ENCODE measurements around the gene ITGA2B.

Gene ITGA2B

DNA sequence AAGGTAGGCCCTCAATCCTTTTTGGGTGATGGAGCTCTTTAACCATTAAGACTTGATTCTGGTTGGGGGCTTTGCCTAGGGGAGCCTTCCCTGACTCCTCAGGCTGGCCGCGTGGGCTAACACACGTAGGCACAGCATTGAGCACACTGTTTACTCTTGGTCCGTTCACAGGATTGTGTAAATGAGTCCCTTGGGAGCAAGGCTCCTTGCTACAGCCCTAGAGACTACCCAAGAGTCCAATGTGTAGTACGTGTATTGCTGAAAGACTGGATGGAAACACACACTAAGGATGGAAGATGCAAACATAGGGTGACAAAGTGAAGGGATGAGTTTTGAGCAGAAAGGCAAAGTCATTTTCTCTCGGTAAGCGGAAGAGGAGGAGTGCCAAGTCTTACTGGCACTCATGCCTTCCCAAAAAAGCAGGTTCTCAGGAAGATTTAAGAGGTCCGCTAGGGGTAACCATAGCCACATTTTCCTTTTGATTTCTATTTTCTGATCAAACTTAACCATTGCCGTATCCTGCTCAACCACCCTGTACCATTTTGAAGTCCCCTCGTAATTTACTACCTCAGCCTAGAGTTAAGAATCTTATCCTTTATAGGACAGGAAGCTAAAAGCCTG lies 911 bp upstream of the ITGA2B start:
- DNase-seq (ENCODE audit: low read depth, low spot score) = no peak
- TF ChIP-seq, protein P1, sequence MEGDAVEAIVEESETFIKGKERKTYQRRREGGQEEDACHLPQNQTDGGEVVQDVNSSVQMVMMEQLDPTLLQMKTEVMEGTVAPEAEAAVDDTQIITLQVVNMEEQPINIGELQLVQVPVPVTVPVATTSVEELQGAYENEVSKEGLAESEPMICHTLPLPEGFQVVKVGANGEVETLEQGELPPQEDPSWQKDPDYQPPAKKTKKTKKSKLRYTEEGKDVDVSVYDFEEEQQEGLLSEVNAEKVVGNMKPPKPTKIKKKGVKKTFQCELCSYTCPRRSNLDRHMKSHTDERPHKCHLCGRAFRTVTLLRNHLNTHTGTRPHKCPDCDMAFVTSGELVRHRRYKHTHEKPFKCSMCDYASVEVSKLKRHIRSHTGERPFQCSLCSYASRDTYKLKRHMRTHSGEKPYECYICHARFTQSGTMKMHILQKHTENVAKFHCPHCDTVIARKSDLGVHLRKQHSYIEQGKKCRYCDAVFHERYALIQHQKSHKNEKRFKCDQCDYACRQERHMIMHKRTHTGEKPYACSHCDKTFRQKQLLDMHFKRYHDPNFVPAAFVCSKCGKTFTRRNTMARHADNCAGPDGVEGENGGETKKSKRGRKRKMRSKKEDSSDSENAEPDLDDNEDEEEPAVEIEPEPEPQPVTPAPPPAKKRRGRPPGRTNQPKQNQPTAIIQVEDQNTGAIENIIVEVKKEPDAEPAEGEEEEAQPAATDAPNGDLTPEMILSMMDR (IDR thresholded peaks at IDR 0.05; ENCODE audit: low read depth, low read length) = no peak
- no peak overlapping the region for H3K4me3 ChIP-seq (ENCODE audit: low read depth, low read length)
- in situ Hi-C loops (cut with HindIII; ENCODE audit: low sequenced_read_pairs) = no loop called here

DNA sequence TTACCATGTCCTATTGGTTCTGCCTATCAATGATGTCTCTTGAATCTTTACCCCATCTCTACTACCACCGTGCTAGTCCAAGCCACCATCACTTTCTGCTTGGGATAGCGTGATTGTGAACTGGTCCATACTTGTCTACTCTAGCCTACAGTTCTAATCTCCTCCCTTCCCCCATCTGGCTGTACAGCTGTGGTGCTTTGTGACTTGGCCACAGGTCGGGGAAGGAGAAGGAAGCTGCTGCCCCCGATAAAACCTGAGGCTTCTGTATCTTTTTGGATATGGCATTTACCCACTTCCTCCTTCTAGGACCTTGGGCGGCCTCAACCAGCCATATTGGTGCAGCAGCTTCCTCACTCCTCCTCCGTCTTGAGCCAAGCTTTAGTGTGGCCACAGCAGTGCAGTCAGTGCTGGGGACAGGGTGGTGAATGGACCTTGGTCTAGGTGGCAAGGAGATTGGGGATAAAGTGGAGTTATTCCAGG lies 314 bp upstream of the ITGA2B start:
- no peak for DNase-seq (ENCODE audit: low read depth, low spot score)
- H3K4me3 ChIP-seq (ENCODE audit: low read depth, low read length) = no peak overlapping the region
- TF ChIP-seq, protein P1 (IDR thresholded peaks at IDR 0.05; ENCODE audit: low read depth, low read length) = no peak
- in situ Hi-C loops (cut with HindIII; ENCODE audit: low sequenced_read_pairs) = no loop called here

DNA sequence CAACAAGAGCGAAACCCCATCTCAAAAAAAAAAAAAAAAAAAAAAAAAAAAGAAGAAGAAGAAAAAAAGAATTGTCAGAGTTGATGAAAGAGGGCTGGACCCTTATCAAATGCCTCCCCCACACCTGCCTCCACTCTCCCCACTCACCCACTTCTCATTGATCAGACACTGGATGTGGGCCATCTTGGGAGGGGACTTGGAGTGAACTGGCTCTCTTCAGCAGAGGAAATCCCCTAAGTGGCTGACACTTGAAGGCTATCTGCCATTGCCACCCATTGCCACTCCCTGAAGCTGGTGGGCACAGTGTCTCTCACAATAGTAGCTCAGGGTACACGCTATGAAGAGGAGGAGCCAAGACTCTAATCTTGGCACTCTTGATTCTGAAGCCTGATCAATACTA lies 1.6 kb downstream of the ITGA2B start:
- no peak overlapping the region for H3K4me3 ChIP-seq (ENCODE audit: low read depth, low read length)
- in situ Hi-C loops (cut with HindIII; ENCODE audit: low sequenced_read_pairs) = no loop called here
- DNase-seq (ENCODE audit: low read depth, low spot score) = no peak
- TF ChIP-seq, protein P1 (IDR thresholded peaks at IDR 0.05; ENCODE audit: low read depth, low read length) = no peak

DNA sequence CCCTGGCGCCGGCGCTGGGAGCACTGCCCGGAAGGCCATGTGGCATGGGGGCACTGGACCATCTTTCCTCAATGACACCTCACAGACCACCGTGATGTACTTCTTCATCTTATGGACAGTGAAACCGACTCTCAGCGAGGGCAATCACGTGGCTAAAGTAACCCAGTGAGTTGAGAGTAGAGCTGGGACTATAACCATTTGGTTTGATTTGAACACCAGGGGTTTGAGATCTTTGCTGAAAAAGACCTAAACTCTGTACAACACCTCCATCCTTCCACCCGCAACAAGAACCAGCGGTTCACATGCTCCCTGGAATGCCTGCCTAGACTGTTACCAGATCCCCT lies 3.3 kb downstream of the ITGA2B start:
- TF ChIP-seq, protein P1 (IDR thresholded peaks at IDR 0.05; ENCODE audit: low read depth, low read length) = no peak
- DNase-seq (ENCODE audit: low read depth, low spot score) = no peak
- H3K4me3 ChIP-seq (ENCODE audit: low read depth, low read length) = no peak overlapping the region
- in situ Hi-C loops (cut with HindIII; ENCODE audit: low sequenced_read_pairs) = no loop called here

DNA sequence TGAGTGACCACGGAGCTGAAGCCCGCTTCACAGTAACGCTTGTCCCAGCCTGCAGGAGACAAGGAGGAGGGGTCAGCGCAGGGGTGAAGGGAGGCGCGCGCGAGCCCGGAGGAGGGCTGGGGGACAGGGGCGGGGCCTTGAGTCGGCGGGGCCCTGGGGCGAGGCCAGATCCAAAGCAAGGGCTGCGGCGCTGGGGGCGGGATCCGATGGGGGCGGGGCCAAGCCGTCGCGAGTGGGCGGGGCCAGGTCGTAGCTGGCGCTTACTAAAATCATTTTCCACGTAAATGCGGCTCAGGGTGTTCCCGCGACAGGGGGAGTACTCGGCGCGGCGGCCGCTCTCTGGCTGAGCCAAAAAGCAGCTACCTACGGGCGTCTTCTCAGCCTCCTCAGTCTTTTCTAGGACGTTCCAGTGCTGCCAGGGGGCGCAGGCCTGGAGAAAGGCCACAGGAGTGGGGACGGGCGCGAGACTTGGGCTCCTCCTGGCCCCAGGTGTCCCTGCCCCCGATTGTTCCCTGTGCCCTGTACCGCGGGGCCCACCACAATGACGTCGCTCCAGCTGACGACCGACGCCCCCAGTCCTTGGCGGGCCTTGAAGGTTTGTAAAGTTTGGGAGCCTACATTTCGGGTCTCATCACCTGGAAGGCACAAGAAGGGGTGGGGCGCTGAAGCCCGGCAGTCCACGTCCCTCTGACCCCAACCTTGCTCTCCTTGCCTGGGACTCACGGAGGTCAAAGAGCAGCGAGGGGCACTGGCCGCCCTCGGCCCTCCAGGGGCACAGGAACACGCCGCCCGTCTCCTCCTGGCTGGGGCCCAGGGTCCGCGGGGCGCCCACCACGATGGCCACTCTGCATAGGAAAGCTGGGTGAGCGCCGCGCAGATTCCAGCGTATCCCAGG lies 3.9 kb downstream of the ITGA2B start:
- H3K4me3 ChIP-seq (ENCODE audit: low read depth, low read length) = peak overlapping the region; percentile 52
- TF ChIP-seq, protein P1 (IDR thresholded peaks at IDR 0.05; ENCODE audit: low read depth, low read length) = peak; percentile 14
- peak; percentile 63 for DNase-seq (ENCODE audit: low read depth, low spot score)
- in situ Hi-C loops (cut with HindIII; ENCODE audit: low sequenced_read_pairs) = no loop called here

DNA sequence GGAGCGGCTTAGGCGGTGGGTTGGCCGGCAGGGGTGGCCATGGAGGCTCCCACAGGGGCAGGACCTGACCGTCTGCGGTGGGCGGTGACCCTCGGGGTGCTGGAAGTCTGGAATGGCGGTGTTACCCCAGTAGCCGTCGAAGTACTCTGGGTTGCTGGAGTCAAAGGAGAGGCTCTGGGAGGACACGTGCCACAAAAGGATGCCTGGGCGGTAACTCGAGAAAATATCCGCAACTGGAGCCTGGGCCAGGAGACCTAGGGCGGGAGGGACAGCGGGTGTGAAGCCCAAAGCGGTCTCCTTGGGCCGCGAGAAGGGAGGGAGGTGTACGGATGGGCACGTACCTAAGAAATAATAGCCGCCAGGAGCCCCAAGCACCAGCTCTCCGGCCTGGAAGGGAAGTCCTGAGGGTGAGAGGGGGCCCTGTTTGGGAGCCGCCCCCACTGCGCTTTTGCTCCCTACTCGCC lies 4.6 kb downstream of the ITGA2B start:
- DNase-seq (ENCODE audit: low read depth, low spot score) = no peak
- TF ChIP-seq, protein P1 (IDR thresholded peaks at IDR 0.05; ENCODE audit: low read depth, low read length) = no peak
- peak overlapping the region; percentile 52 for H3K4me3 ChIP-seq (ENCODE audit: low read depth, low read length)
- in situ Hi-C loops (cut with HindIII; ENCODE audit: low sequenced_read_pairs) = no loop called here
